ENCODE measurements around the gene RRBP1.

Gene RRBP1

GRCh38 chr20:17665756-17666155 lies 16.3 kb downstream of the RRBP1 start:
- no peak overlapping the region for H3K27ac ChIP-seq (replicated peaks)
- H3K4me3 ChIP-seq (replicated peaks; ENCODE audit: insufficient read depth, low read length) = no peak overlapping the region
- TF ChIP-seq REST (IDR thresholded peaks at IDR 0.05; ENCODE audit: insufficient replicate concordance, low read depth) = no peak
- no peak for TF ChIP-seq SPI1 (IDR thresholded peaks at IDR 0.05; ENCODE audit: borderline replicate concordance, low read depth)
- no peak for TF ChIP-seq GABPA (IDR thresholded peaks at IDR 0.05; ENCODE audit: low read depth)
- no peak for TF ChIP-seq CTCF (IDR thresholded peaks at IDR 0.05; ENCODE audit: insufficient read depth, low read length)
- TF ChIP-seq POLR2AphosphoS5 (IDR thresholded peaks at IDR 0.05; ENCODE audit: low read depth) = no peak
- no peak for DNase-seq (ENCODE audit: low read depth in 1 of 2, low spot score in 1 of 2)
- H3K27me3 ChIP-seq (ENCODE audit: insufficient read depth, poor library complexity, severe bottlenecking) = no peaks in the 10 kb centered on the region

- TF ChIP-seq SPI1 (IDR thresholded peaks at IDR 0.05; ENCODE audit: borderline replicate concordance, low read depth) (no peak), REST (IDR thresholded peaks at IDR 0.05; ENCODE audit: insufficient replicate concordance, low read depth) (no peak), POLR2AphosphoS5 (IDR thresholded peaks at IDR 0.05; ENCODE audit: low read depth) (no peak), GABPA (IDR thresholded peaks at IDR 0.05; ENCODE audit: low read depth) (no peak), CTCF (IDR thresholded peaks at IDR 0.05; ENCODE audit: insufficient read depth, low read length) (no peak)
- Histone ChIP-seq H3K4me3 (replicated peaks; ENCODE audit: insufficient read depth, low read length) (no peak overlapping the region), H3K27ac (replicated peaks) (no peak overlapping the region), H3K27me3 (ENCODE audit: insufficient read depth, poor library complexity, severe bottlenecking) (no peaks in the 10 kb centered on the region)
- DNase-seq (ENCODE audit: low read depth in 1 of 2, low spot score in 1 of 2) = no peak
These were observed 17.9 kb downstream of the RRBP1 start for GRCh38 chr20:17664025-17664633.

- no peak for DNase-seq (ENCODE audit: low read depth in 1 of 2, low spot score in 1 of 2)
- TF ChIP-seq REST (IDR thresholded peaks at IDR 0.05; ENCODE audit: insufficient replicate concordance, low read depth) = no peak
- no peak for TF ChIP-seq SPI1 (IDR thresholded peaks at IDR 0.05; ENCODE audit: borderline replicate concordance, low read depth)
- TF ChIP-seq POLR2AphosphoS5 (IDR thresholded peaks at IDR 0.05; ENCODE audit: low read depth) = no peak
- TF ChIP-seq CTCF (IDR thresholded peaks at IDR 0.05; ENCODE audit: insufficient read depth, low read length) = no peak
- no peak for TF ChIP-seq GABPA (IDR thresholded peaks at IDR 0.05; ENCODE audit: low read depth)
- Histone ChIP-seq H3K4me3 (replicated peaks; ENCODE audit: insufficient read depth, low read length) (no peak overlapping the region), H3K27ac (replicated peaks) (no peak overlapping the region), H3K27me3 (ENCODE audit: insufficient read depth, poor library complexity, severe bottlenecking) (no peaks in the 10 kb centered on the region)
These were observed 18.6 kb downstream of the RRBP1 start for GRCh38 chr20:17663486-17663885.

Data from HL-60 (cell line).